CD14-positive monocyte (primary cell): Measurements from ENCODE around the gene ZSCAN20. TPM values are rescaled to one million over a fixed set of nuclear protein-coding genes. Genes with fewer than 3 reads are reported as not detected.

Source experiments
- DNase-seq, 3 donors: peaks; one replicate each; pipeline ENCODE4 v3.0.0-alpha.2; 2011 to 2022
- H2AFZ ChIP-seq: 2 replicates; pipeline ENCODE4 v1.6.0; 2012; ENCODE audit warnings: mild to moderate bottlenecking, low read depth, low read length, inconsistent platforms; ENCODE audit not compliant: insufficient read depth, poor library complexity, severe bottlenecking
- H3K27ac ChIP-seq, 2 donors: 1 replicate in 1 of 2; 2 replicates in 1 of 2; pipeline ENCODE4 v1.5.1; 2012 to 2013; ENCODE audit warnings: low read length in 2 of 2, control low read depth in 1 of 2, inconsistent platforms in 1 of 2, low read depth in 1 of 2, mild to moderate bottlenecking in 1 of 2
- H3K27me3 ChIP-seq, 2 donors: one replicate each; pipeline versions ENCODE4 v1.6.0 to v1.6.1; 2011 to 2013; ENCODE audit warnings: low read length in 2 of 2; ENCODE audit not compliant: control insufficient read depth in 2 of 2, insufficient read depth in 2 of 2
- H3K36me3 ChIP-seq, 2 donors: replicated peaks in 1 of 2; 1 replicate in 1 of 2; 2 replicates in 1 of 2; pipeline versions ENCODE4 v1.5.1 to v1.6.1; 2012 to 2013; ENCODE audit warnings: low read length in 2 of 2, control low read depth in 1 of 2, inconsistent platforms in 1 of 2, mild to moderate bottlenecking in 1 of 2; ENCODE audit not compliant: insufficient read depth in 2 of 2, control insufficient read depth in 1 of 2
- H3K4me1 ChIP-seq, 2 donors: 1 replicate in 1 of 2; 2 replicates in 1 of 2; pipeline versions ENCODE4 v1.5.1 to v1.6.1; 2012 to 2013; ENCODE audit warnings: low read length in 2 of 2, control low read depth in 1 of 2, inconsistent platforms in 1 of 2, mild to moderate bottlenecking in 1 of 2, moderate library complexity in 1 of 2; ENCODE audit not compliant: insufficient read depth in 2 of 2, control insufficient read depth in 1 of 2
- H3K4me2 ChIP-seq: replicated peaks from 2 replicates; pipeline ENCODE3; 2012; ENCODE audit warnings: low read length, moderate library complexity, mild to moderate bottlenecking; ENCODE audit not compliant: poor library complexity, severe bottlenecking; ENCODE audit errors: extremely low read depth
- H3K4me3 ChIP-seq, 3 experiments: fragments of 200-600 bp in 1 of 3; sonication (generic) in 1 of 3; replicated peaks in 1 of 3; 1 replicate in 2 of 3; 2 replicates in 1 of 3; pipeline ENCODE4 v1.5.1; 2011 to 2013; ENCODE audit warnings: low read length in 3 of 3, mild to moderate bottlenecking in 3 of 3, control low read depth in 2 of 3, low read depth in 2 of 3, inconsistent platforms in 1 of 3, moderate library complexity in 1 of 3
- H3K79me2 ChIP-seq: 2 replicates; pipeline ENCODE4 v1.6.0; 2012; ENCODE audit warnings: mild to moderate bottlenecking, control low read depth, inconsistent platforms, low read length, moderate library complexity; ENCODE audit not compliant: insufficient read depth
- H3K9ac ChIP-seq: 2 replicates; pipeline ENCODE4 v1.6.0; 2017; ENCODE audit warnings: low read length, mild to moderate bottlenecking; ENCODE audit not compliant: insufficient read depth, poor library complexity, severe bottlenecking
- H3K9me3 ChIP-seq, 2 donors: replicated peaks in 1 of 2; 1 replicate in 1 of 2; 2 replicates in 1 of 2; pipeline versions ENCODE4 v1.5.1 to v1.6.1; 2012 to 2013; ENCODE audit warnings: low read length in 2 of 2, control low read depth in 1 of 2; ENCODE audit not compliant: control insufficient read depth in 1 of 2, insufficient read depth in 1 of 2
- H4K20me1 ChIP-seq: 2 replicates; pipeline ENCODE4 v1.6.0; 2012; ENCODE audit warnings: mild to moderate bottlenecking, low read length, control low read depth, moderate library complexity; ENCODE audit not compliant: insufficient read depth
- H3K27ac Mint-ChIP-seq, 7 donors: one replicate each; pipeline ENCODE4 v1.8.0; 2020; ENCODE audit warnings: mild to moderate bottlenecking in 7 of 7, mixed read lengths in 7 of 7, moderate library complexity in 6 of 7, inconsistent platforms in 2 of 7
- H3K27me3 Mint-ChIP-seq, 3 donors: one replicate each; pipeline ENCODE4 v1.8.0; 2021 to 2022; ENCODE audit warnings: low read depth in 3 of 3, mild to moderate bottlenecking in 3 of 3, mixed read lengths in 3 of 3, moderate library complexity in 3 of 3, inconsistent platforms in 1 of 3
- H3K36me3 Mint-ChIP-seq, 2 donors: one replicate each; pipeline ENCODE4 v1.8.0; 2020; ENCODE audit warnings: mixed read lengths in 2 of 2, inconsistent platforms in 1 of 2, mild to moderate bottlenecking in 1 of 2
- H3K4me1 Mint-ChIP-seq: one replicate; pipeline ENCODE4 v1.8.0; 2020; ENCODE audit warnings: mild to moderate bottlenecking, mixed read lengths
- H3K4me3 Mint-ChIP-seq, 2 donors: one replicate each; pipeline ENCODE4 v1.8.0; 2020; ENCODE audit warnings: mild to moderate bottlenecking in 2 of 2, mixed read lengths in 2 of 2, moderate library complexity in 1 of 2
- H3K9me3 Mint-ChIP-seq, 7 donors: one replicate each; pipeline ENCODE4 v1.8.0; 2020 to 2022; ENCODE audit warnings: mixed read lengths in 7 of 7, mild to moderate bottlenecking in 6 of 7, moderate library complexity in 6 of 7, inconsistent platforms in 2 of 7
- CTCF ChIP-seq: fragments of 200-600 bp; IDR thresholded peaks from one replicate; pipeline ENCODE4 v1.8.0; 2022; ENCODE audit warnings: antibody characterized with exemption, mild to moderate bottlenecking
- WGBS: methylation state at CpG from one replicate; pipeline ENCODE4 v1.1.5; 2013; ENCODE audit warnings: missing lambda C conversion rate; ENCODE audit not compliant: insufficient coverage; 5-methylcytosine and 5-hydroxymethylcytosine counted together
- intact Hi-C, 2 donors: fragments of 100-400 bp; cut with micrococcal nuclease; formaldehyde crosslinking; loops; one replicate each; pipeline versions ENCODE4 v1.15.0 to v1.15.1; 2023
- polyA plus RNA-seq, 3 donors: library from polyadenylated mRNA; depleted of rRNA in 1 of 3; unstranded in 2 of 3; stranded (reverse) in 1 of 3; fragments of 300-500 nt in 2 of 3; fragments of >200 nt in 1 of 3; fragmentation: Illumina TruSeq in 2 of 3; gene quantifications; 1 replicate in 2 of 3; 2 replicates in 1 of 3; pipeline ENCODE4 v1.2.3, GENCODE V29; 2012 to 2021

The ZSCAN20 gene
- polyA plus RNA-seq, 3 donors: 0.29 to 0.51 (median 0.29) TPM

- no peak for DNase-seq
- no peak overlapping the region for H3K4me3 Mint-ChIP-seq
- Histone ChIP-seq H3K9me3 (no peaks in the 10 kb centered on the region), H3K36me3 (no peaks in the 10 kb centered on the region), H3K4me1 (peaks cover 29 to 32% of the 10 kb centered on the region in 2 donors), H3K4me3 (no peak overlapping the region), H3K4me2 (no peak overlapping the region), H2AFZ (no peak overlapping the region), H3K27me3 (no peaks in the 10 kb centered on the region), H3K79me2 (no peaks in the 10 kb centered on the region), H4K20me1 (no peaks in the 10 kb centered on the region), H3K27ac (no peak overlapping the region), H3K9ac (no peak overlapping the region)
- H3K9me3 Mint-ChIP-seq: no peaks in the 10 kb centered on the region
- no peak for TF ChIP-seq CTCF
- 89% methylated on average over 5 of the region's 6 CpGs for WGBS
- H3K36me3 Mint-ChIP-seq: no peaks in the 10 kb centered on the region
- peak overlapping the region in 2 of 7 donors; percentile 17 to 20 for H3K27ac Mint-ChIP-seq
- H3K4me1 Mint-ChIP-seq: peaks cover 41% of the 10 kb centered on the region
- intact Hi-C loops: loop anchor here (5.0 to 10.0 kb wide), 3 partner anchors 34 to 169 kb away; partner anchors contain the start of gene PHC2 (in 1 of the 2)
- H3K27me3 Mint-ChIP-seq: peaks cover 0 to 4% (median 2%) of the 10 kb centered on the region in 3 donors
Measured at GRCh38 chr1:33466159-33466558, 6.3 kb upstream of the ZSCAN20 start.

GRCh38 chr1:33468011-33468410 is 4.4 kb upstream of the ZSCAN20 start:
- WGBS: 91% methylated on average over 3 of the region's 4 CpGs
- no peaks in the 10 kb centered on the region for H3K36me3 Mint-ChIP-seq
- Histone ChIP-seq H3K27me3 (no peaks in the 10 kb centered on the region), H3K36me3 (no peaks in the 10 kb centered on the region), H3K9ac (no peak overlapping the region), H3K4me3 (no peak overlapping the region), H3K9me3 (no peaks in the 10 kb centered on the region), H3K79me2 (no peaks in the 10 kb centered on the region), H3K27ac (no peak overlapping the region), H4K20me1 (no peaks in the 10 kb centered on the region), H3K4me1 (peaks cover 22 to 28% of the 10 kb centered on the region in 2 donors), H2AFZ (no peak overlapping the region), H3K4me2 (no peak overlapping the region)
- peaks cover 0 to 5% (median 2%) of the 10 kb centered on the region in 3 donors for H3K27me3 Mint-ChIP-seq
- no peaks in the 10 kb centered on the region for H3K9me3 Mint-ChIP-seq
- TF ChIP-seq CTCF: no peak
- intact Hi-C loops: loop anchor here (5.0 to 10.0 kb wide), 3 partner anchors 36 to 171 kb away; partner anchors contain the start of gene PHC2 (in 1 of the 2)
- no peak for DNase-seq
- no peak overlapping the region for H3K27ac Mint-ChIP-seq
- peaks cover 33% of the 10 kb centered on the region for H3K4me1 Mint-ChIP-seq
- no peak overlapping the region for H3K4me3 Mint-ChIP-seq
